Keratinocyte (primary cell): Measurements from ENCODE around the gene GPAT2. TPM values are rescaled to one million over a fixed set of nuclear protein-coding genes. Genes with fewer than 3 reads are reported as not detected.

Experiments used
- DNase-seq: peaks from one replicate; pipeline ENCODE4 v3.0.0-alpha.2; 2011; ENCODE audit warnings: low read depth, missing footprints, low spot score
- FAIRE-seq: peaks from 2 replicates; lab custom pipeline; 2011; peaks lifted over from hg19 to GRCh38; lab: Jason Lieb, UNC
- H2AFZ ChIP-seq: 2 replicates; pipeline ENCODE4 v1.6.0; 2012; ENCODE audit warnings: low read length, control low read depth, inconsistent platforms; ENCODE audit not compliant: control insufficient read depth
- H3K27ac ChIP-seq: 2 replicates; pipeline ENCODE4 v1.5.1; 2011; ENCODE audit warnings: low read length; ENCODE audit not compliant: control insufficient read depth, insufficient read depth
- H3K27me3 ChIP-seq: 3 replicates; pipeline ENCODE4 v1.6.0; 2011; ENCODE audit warnings: low read length; ENCODE audit not compliant: control insufficient read depth, insufficient read depth; ENCODE audit errors: extremely low read depth
- H3K36me3 ChIP-seq, 2 experiments: 2 replicates in 1 of 2; 3 replicates in 1 of 2; pipeline ENCODE4 v1.5.1; 2011; ENCODE audit warnings: low read length in 2 of 2, mild to moderate bottlenecking in 1 of 2; ENCODE audit not compliant: control insufficient read depth in 2 of 2, insufficient read depth in 2 of 2; ENCODE audit errors: extremely low read depth in 1 of 2
- H3K4me1 ChIP-seq: 3 replicates; pipeline ENCODE4 v1.5.1; 2011; ENCODE audit warnings: low read length; ENCODE audit not compliant: control insufficient read depth, insufficient read depth; ENCODE audit errors: extremely low read depth
- H3K4me2 ChIP-seq: 3 replicates; pipeline ENCODE4 v1.6.0; 2011; ENCODE audit warnings: low read depth, low read length; ENCODE audit not compliant: control insufficient read depth, insufficient read depth; ENCODE audit errors: extremely low read depth
- H3K4me3 ChIP-seq, 3 experiments: fragments of 200-600 bp in 1 of 3; sonication (generic) in 1 of 3; 2 replicates in 2 of 3; 3 replicates in 1 of 3; pipeline ENCODE4 v1.5.1; 2011 to 2016; ENCODE audit warnings: low read length in 3 of 3, mild to moderate bottlenecking in 3 of 3, control low read depth in 2 of 3, inconsistent platforms in 1 of 3, low read depth in 1 of 3, mixed read lengths in 1 of 3, mixed run types in 1 of 3, moderate library complexity in 1 of 3; ENCODE audit not compliant: control insufficient read depth in 2 of 3, insufficient read depth in 2 of 3; ENCODE audit errors: extremely low read depth in 1 of 3
- H3K79me2 ChIP-seq: 2 replicates; pipeline ENCODE4 v1.6.0; 2012; ENCODE audit warnings: low read length; ENCODE audit not compliant: control insufficient read depth, insufficient read depth
- H3K9ac ChIP-seq: 3 replicates; pipeline ENCODE4 v1.6.0; 2011; ENCODE audit warnings: low read length; ENCODE audit not compliant: control insufficient read depth, insufficient read depth; ENCODE audit errors: extremely low read depth
- H3K9me1 ChIP-seq: 3 replicates; pipeline ENCODE4 v1.6.0; 2011; ENCODE audit warnings: low read length; ENCODE audit not compliant: control insufficient read depth, insufficient read depth; ENCODE audit errors: extremely low read depth
- H3K9me3 ChIP-seq: 2 replicates; pipeline ENCODE4 v1.5.1; 2012; ENCODE audit warnings: low read depth, low read length; ENCODE audit not compliant: control insufficient read depth
- H4K20me1 ChIP-seq: 3 replicates; pipeline ENCODE4 v1.6.0; 2011; ENCODE audit warnings: low read length; ENCODE audit not compliant: control insufficient read depth, insufficient read depth; ENCODE audit errors: extremely low read depth
- EZH2 ChIP-seq: IDR thresholded peaks from one replicate; pipeline ENCODE4 v1.6.1; 2012; ENCODE audit warnings: inconsistent platforms, mild to moderate bottlenecking, low read length, moderate library complexity
- dilution Hi-C: fragments of 300-500 bp; cut with MboI; formaldehyde crosslinking; loops from one replicate; pipeline ENCODE4 v1.7.0; 2020; ENCODE audit warnings: low sequenced_read_pairs; ENCODE audit not compliant: extremely low pct_ligation_motif_present
- polyA plus RNA-seq, 5 experiments: library from polyadenylated mRNA; depleted of rRNA in 3 of 5; stranded (reverse) in 3 of 5; stranded (forward) in 1 of 5; unstranded in 1 of 5; fragments of >200 nt; gene quantifications; 1 replicate in 1 of 5; 2 replicates in 3 of 5; 3 replicates in 1 of 5; pipeline versions ENCODE4 v1.2.1 to v1.2.3, GENCODE V29; 2011 to 2012; ENCODE audit warnings: missing spikeins in 2 of 5, low read depth in 1 of 5, low replicate concordance in 1 of 5
- TF ChIP-seq, protein P1 (sequence below), 3 experiments: IDR thresholded peaks in 1 of 3; conservative IDR thresholded peaks in 1 of 3; optimal IDR thresholded peaks in 1 of 3; 2 replicates in 2 of 3; 3 replicates in 1 of 3; pipeline versions ENCODE3 to v1.5.1; 2011; ENCODE audit warnings: low read length in 3 of 3, mild to moderate bottlenecking in 3 of 3, moderate library complexity in 2 of 3, control low read depth in 1 of 3, inconsistent platforms in 1 of 3; ENCODE audit not compliant: insufficient read depth in 2 of 3; ENCODE audit errors: extremely low read depth in 1 of 3

Gene GPAT2
- polyA plus RNA-seq, 1 donor (not counting 4 experiments of a cell fraction or from before 2014, with no cell fraction given), result 0.05 TPM

- Histone ChIP-seq H3K27me3 (peaks cover 6% of the 10 kb centered on the region), H3K79me2 (no peaks in the 10 kb centered on the region), H3K4me2 (no peak overlapping the region), H3K9me1 (no peaks in the 10 kb centered on the region), H3K4me1 (no peaks in the 10 kb centered on the region), H3K9me3 (no peaks in the 10 kb centered on the region), H3K36me3 (no peaks in the 10 kb centered on the region), H3K4me3 (no peak overlapping the region), H3K27ac (no peak overlapping the region), H2AFZ (no peak overlapping the region), H3K9ac (no peak overlapping the region), H4K20me1 (no peaks in the 10 kb centered on the region)
- FAIRE-seq (no peak), DNase-seq (no peak)
- dilution Hi-C loops, result no loop called here
- TF ChIP-seq EZH2, result no peak
- TF ChIP-seq, protein P1, sequence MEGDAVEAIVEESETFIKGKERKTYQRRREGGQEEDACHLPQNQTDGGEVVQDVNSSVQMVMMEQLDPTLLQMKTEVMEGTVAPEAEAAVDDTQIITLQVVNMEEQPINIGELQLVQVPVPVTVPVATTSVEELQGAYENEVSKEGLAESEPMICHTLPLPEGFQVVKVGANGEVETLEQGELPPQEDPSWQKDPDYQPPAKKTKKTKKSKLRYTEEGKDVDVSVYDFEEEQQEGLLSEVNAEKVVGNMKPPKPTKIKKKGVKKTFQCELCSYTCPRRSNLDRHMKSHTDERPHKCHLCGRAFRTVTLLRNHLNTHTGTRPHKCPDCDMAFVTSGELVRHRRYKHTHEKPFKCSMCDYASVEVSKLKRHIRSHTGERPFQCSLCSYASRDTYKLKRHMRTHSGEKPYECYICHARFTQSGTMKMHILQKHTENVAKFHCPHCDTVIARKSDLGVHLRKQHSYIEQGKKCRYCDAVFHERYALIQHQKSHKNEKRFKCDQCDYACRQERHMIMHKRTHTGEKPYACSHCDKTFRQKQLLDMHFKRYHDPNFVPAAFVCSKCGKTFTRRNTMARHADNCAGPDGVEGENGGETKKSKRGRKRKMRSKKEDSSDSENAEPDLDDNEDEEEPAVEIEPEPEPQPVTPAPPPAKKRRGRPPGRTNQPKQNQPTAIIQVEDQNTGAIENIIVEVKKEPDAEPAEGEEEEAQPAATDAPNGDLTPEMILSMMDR (optimal IDR thresholded peaks at IDR 0.05 in 1 of 3, IDR thresholded peaks at IDR 0.05 in 1 of 3, conservative IDR thresholded peaks at IDR 0.05 in 1 of 3; ENCODE audit: extremely low read depth in 1 of 3, insufficient read depth in 2 of 3, low read length in 3 of 3), result no peak
These were observed 48.6 kb upstream of the GPAT2 start for GRCh38 chr2:96083064-96083939.

- Histone ChIP-seq H3K36me3 (no peaks in the 10 kb centered on the region), H3K79me2 (no peaks in the 10 kb centered on the region), H3K4me2 (no peak overlapping the region), H3K9ac (no peak overlapping the region), H3K4me1 (no peaks in the 10 kb centered on the region), H3K27me3 (peaks cover 2% of the 10 kb centered on the region), H3K9me3 (no peaks in the 10 kb centered on the region), H4K20me1 (no peaks in the 10 kb centered on the region), H2AFZ (no peak overlapping the region), H3K9me1 (no peaks in the 10 kb centered on the region), H3K4me3 (no peak overlapping the region), H3K27ac (no peak overlapping the region)
- dilution Hi-C loops, result no loop called here
- no peak for FAIRE-seq
- DNase-seq, result no peak
- TF ChIP-seq, protein P1 (optimal IDR thresholded peaks at IDR 0.05 in 1 of 3, IDR thresholded peaks at IDR 0.05 in 1 of 3, conservative IDR thresholded peaks at IDR 0.05 in 1 of 3; ENCODE audit: extremely low read depth in 1 of 3, insufficient read depth in 2 of 3, low read length in 3 of 3), result no peak
- TF ChIP-seq EZH2, result no peak
These were observed 47.7 kb upstream of the GPAT2 start for GRCh38 chr2:96082211-96083063.
